ENCODE measurements around the gene AGTPBP1.

DNA sequence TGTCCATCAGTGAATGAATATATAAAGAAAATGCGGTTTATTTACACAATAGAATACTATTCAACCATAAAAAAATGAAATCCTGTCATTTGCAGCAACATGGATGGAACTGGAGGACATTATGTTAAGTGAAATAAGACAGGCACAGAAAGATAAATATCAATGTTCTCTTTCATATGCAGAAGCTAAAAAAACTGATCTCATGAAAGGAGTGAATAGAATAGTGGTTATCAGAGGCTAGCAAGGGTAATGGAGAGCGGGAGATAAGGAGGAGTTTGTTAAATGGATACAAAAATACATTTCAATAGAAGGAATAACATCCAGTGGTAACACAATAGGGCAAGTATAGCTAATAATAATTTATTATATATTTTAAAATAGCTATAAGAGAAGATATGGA is 65.0 kb downstream of the AGTPBP1 start:
- TF ChIP-seq CTCF (IDR thresholded peaks at IDR 0.05) (no peak), POLR2A (IDR thresholded peaks at IDR 0.05) (no peak)
